Thoracic aorta (tissue), 2 donors: ENCODE measurements around the gene LGALS3BP. TPM values are rescaled to one million over a fixed set of nuclear protein-coding genes. Genes with fewer than 3 reads are reported as not detected.

Source experiments
- ATAC-seq: fragments of 150-250 bp; one replicate; pipeline ENCODE4 v1.8.0; 2017; ENCODE audit warnings: low read depth; ENCODE audit not compliant: insufficient number of reproducible peaks, low FRiP score
- DNase-seq: peaks from one replicate; pipeline ENCODE4 v3.0.0-alpha.2; 2020; ENCODE audit warnings: low spot score
- H3K27ac ChIP-seq, 2 donors: fragments of 200-600 bp; sonication (generic); 1 replicate in 1 of 2; 2 replicates in 1 of 2; pipeline ENCODE4 v1.5.1; 2016; ENCODE audit warnings: mild to moderate bottlenecking in 2 of 2, moderate library complexity in 2 of 2
- H3K27me3 ChIP-seq: fragments of 200-600 bp; sonication (generic); replicated peaks from 2 replicates; pipeline ENCODE4 v1.6.0; 2016; ENCODE audit warnings: mild to moderate bottlenecking; ENCODE audit not compliant: insufficient read depth
- H3K36me3 ChIP-seq: fragments of 200-600 bp; sonication (generic); one replicate; pipeline ENCODE4 v1.5.1; 2016
- H3K4me1 ChIP-seq, 2 donors: fragments of 200-600 bp; sonication (generic); 1 replicate in 1 of 2; 2 replicates in 1 of 2; pipeline versions ENCODE4 v1.5.1 to v1.6.0; 2016; ENCODE audit warnings: low read depth in 2 of 2, mild to moderate bottlenecking in 1 of 2; ENCODE audit not compliant: control insufficient read depth in 1 of 2
- H3K4me3 ChIP-seq: fragments of 200-600 bp; sonication (generic); 2 replicates; pipeline ENCODE4 v1.5.1; 2016; ENCODE audit warnings: mild to moderate bottlenecking
- H3K9me3 ChIP-seq: fragments of 200-600 bp; sonication (generic); 2 replicates; pipeline ENCODE4 v1.5.1; 2016
- CTCF ChIP-seq: fragments of 200-600 bp; sonication (generic); IDR thresholded peaks from one replicate; pipeline ENCODE4 v1.5.1; 2019; ENCODE audit warnings: antibody characterized with exemption
- total RNA-seq, 2 donors: library from RNA; depleted of rRNA; stranded (reverse); fragments of >200 nt; gene quantifications; one replicate each; pipeline versions ENCODE4 v1.1.0 to v1.2.3, GENCODE V29; 2016

LGALS3BP gene
- total RNA-seq, 2 donors from 2014 or later = 205 to 308 TPM

GRCh38 chr17:79026376-79027273 lies 46.9 kb upstream of the LGALS3BP start:
- H3K36me3 ChIP-seq = no peaks in the 10 kb centered on the region
- DNase-seq = no peak
- peak overlapping the region; percentile 79 for H3K4me3 ChIP-seq
- H3K27me3 ChIP-seq = no peaks in the 10 kb centered on the region
- H3K4me1 ChIP-seq = peaks cover 39 to 63% of the 10 kb centered on the region in 2 donors
- peak overlapping the region; percentile 57 to 84 for H3K27ac ChIP-seq
- no peaks in the 10 kb centered on the region for H3K9me3 ChIP-seq
- no peak for ATAC-seq
- TF ChIP-seq CTCF = no peak

GRCh38 chr17:79024901-79025737 lies 45.4 kb upstream of the LGALS3BP start:
- H3K36me3 ChIP-seq = no peaks in the 10 kb centered on the region
- no peak for DNase-seq
- TF ChIP-seq CTCF = no peak
- H3K4me1 ChIP-seq = peaks cover 53 to 76% of the 10 kb centered on the region in 2 donors
- H3K27me3 ChIP-seq = no peaks in the 10 kb centered on the region
- H3K9me3 ChIP-seq = no peaks in the 10 kb centered on the region
- peak overlapping the region; percentile 49 to 84 for H3K27ac ChIP-seq
- ATAC-seq = no peak
- H3K4me3 ChIP-seq = peak overlapping the region; percentile 79

GRCh38 chr17:79023886-79024771 lies 44.4 kb upstream of the LGALS3BP start, which contains the start of gene C1QTNF1:
C1QTNF1 (plus strand) TSS chr17:79024169; CDS start chr17:79043969, 19,800 bp downstream.
- ATAC-seq (no peak), DNase-seq (no peak)
- Histone ChIP-seq H3K27me3 (no peaks in the 10 kb centered on the region), H3K9me3 (no peaks in the 10 kb centered on the region), H3K4me3 (peak within 1 kb of the TSS; percentile 79), H3K36me3 (no peaks in the 10 kb centered on the region), H3K4me1 (peaks cover 56 to 77% of the 10 kb centered on the region in 2 donors), H3K27ac (peak within 1 kb of the TSS; percentile 84 to 92)
- peak; percentile 71 for TF ChIP-seq CTCF

- no peak for ATAC-seq
- H3K4me3 ChIP-seq = peak overlapping the region; percentile 79
- no peak for TF ChIP-seq CTCF
- H3K9me3 ChIP-seq = no peaks in the 10 kb centered on the region
- peak overlapping the region; percentile 84 to 92 for H3K27ac ChIP-seq
- H3K36me3 ChIP-seq = no peaks in the 10 kb centered on the region
- H3K27me3 ChIP-seq = no peaks in the 10 kb centered on the region
- peaks cover 52 to 69% of the 10 kb centered on the region in 2 donors for H3K4me1 ChIP-seq
- no peak for DNase-seq
These were observed 43.5 kb upstream of the LGALS3BP start for GRCh38 chr17:79023180-79023705.
